GM12864 (cell line): ENCODE results near the gene HEPACAM.

ENCODE experiments used
- DNase-seq: peaks from one replicate; pipeline ENCODE4 v3.0.0-alpha.2; 2011; ENCODE audit warnings: low read depth
- H3K4me3 ChIP-seq: 2 replicates; pipeline ENCODE4 v1.5.1; 2011; ENCODE audit warnings: mild to moderate bottlenecking, low read depth, low read length, control low read depth
- TF ChIP-seq, protein P1 (sequence below): IDR thresholded peaks from 2 replicates; pipeline ENCODE4 v1.5.1; 2011; ENCODE audit warnings: low read depth, mild to moderate bottlenecking, moderate library complexity, low read length, control low read depth, inconsistent platforms; ENCODE audit errors: missing control alignments

Gene HEPACAM

DNA sequence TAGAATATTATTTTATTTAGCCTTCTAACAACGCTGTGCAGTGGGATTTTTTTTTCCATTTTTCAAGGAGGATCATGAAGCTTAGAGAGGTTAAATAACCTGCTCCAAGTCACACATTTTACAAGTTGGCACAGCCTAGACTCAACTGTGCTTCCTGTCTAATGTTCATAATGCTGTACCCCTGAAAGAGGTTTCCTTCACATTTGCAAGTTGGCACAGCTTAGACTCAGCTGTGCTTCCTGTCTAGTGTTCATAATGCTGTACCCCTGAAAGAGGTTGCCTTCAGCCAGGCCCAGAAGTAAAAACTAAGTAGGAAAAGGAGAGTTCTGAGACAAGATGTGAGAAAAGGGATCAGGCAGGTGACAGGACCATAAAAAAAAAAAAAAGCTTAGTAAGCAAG, 7.9 kb upstream of the HEPACAM start:
- TF ChIP-seq, protein P1, sequence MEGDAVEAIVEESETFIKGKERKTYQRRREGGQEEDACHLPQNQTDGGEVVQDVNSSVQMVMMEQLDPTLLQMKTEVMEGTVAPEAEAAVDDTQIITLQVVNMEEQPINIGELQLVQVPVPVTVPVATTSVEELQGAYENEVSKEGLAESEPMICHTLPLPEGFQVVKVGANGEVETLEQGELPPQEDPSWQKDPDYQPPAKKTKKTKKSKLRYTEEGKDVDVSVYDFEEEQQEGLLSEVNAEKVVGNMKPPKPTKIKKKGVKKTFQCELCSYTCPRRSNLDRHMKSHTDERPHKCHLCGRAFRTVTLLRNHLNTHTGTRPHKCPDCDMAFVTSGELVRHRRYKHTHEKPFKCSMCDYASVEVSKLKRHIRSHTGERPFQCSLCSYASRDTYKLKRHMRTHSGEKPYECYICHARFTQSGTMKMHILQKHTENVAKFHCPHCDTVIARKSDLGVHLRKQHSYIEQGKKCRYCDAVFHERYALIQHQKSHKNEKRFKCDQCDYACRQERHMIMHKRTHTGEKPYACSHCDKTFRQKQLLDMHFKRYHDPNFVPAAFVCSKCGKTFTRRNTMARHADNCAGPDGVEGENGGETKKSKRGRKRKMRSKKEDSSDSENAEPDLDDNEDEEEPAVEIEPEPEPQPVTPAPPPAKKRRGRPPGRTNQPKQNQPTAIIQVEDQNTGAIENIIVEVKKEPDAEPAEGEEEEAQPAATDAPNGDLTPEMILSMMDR: no peak
- no peak overlapping the region for H3K4me3 ChIP-seq
- no peak for DNase-seq

DNA sequence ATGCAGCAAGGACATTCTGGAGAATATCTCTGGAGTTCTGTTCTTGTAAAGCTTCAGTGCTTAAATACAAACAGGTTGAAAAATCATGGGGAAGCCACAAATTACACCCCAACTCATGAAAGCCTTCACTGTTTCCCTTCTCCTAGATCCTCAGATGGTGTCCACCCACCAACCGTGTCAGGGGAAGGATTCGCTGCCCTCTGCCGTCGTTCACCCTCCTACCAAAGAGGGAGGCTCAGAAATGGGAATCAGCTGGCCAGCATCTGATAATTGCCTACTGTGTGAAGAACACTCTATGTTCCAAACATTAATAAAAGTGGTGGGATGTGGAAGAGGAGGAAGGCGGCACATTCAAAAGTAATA, 7.4 kb upstream of the HEPACAM start:
- no peak overlapping the region for H3K4me3 ChIP-seq
- DNase-seq: no peak
- TF ChIP-seq, protein P1: no peak

DNA sequence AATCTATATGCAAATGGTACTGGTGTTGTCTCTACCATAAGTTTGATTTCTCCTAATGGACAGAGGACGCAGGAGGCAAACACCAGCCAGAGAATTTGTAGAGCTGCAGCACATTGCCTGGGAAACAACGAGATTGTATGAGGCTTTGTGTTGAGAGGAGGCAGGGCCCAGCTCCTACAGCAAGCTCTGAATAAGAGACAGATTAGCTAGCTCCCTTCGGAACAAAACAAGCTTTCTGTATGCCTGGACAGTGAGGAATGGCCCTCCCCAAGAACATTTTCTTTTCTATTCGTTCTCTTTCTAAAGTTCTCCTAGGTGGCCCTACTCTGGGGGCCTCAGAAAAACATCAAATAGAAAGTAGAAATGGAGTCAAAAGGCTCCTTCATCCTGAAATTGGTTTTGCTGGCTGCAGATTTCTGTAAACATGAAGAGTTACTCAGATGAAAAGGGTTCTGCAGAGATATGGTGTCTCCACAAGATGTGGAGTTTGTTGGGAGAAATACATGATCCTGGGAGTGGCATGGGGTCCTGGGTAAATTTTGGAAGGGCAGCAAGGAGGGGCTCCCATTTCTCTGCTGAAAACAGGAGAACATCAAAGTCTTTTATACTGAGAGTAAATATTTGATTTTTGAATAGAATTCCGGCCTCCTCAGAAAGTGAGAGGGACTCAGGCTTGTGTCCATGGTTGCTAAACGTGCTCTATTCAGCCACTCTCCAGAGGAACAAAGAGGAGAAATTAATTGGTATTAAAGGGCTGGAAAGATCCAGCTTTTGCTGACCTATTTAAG, 6.8 kb upstream of the HEPACAM start:
- H3K4me3 ChIP-seq: no peak overlapping the region
- no peak for DNase-seq
- TF ChIP-seq, protein P1: no peak

DNA sequence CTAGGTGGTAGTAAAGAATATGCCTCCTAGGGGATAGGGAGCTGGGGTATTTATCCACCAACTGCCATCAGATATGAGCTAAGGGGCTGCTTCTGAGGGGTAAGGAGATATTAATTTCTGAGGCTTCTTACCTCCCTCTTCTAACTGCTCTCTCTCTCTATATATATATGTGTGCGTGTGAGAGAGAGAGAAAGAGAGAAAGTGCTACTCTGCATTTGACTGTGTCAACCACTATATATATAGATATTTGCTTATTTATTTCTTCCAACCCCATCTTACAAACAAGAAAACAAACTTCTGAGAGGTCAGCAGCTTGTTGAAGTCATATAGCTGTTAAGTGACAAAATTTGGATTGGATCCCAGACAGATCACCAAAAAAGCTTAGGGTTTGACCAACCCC, 5.9 kb upstream of the HEPACAM start:
- no peak for DNase-seq
- TF ChIP-seq, protein P1: no peak
- no peak overlapping the region for H3K4me3 ChIP-seq

DNA sequence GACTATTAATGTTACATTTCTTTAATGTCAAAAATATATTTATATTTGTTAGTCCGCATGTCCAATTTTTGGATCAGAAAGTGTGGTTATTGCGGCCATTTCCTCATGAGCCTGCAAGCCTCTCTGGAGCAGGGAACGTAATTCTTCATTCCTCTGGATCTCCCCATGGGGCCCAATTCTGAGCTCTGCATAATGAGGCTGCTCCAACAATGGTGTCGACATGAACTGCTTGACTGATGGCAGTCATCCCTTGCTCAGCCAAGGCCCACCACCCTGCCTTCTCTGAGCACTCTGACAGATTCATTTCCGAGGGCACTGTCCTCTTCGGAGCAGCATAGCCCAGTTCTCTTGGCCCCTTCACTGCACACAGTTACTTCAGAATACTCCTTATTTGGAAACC, 3.1 kb upstream of the HEPACAM start:
- TF ChIP-seq, protein P1: no peak
- H3K4me3 ChIP-seq: no peak overlapping the region
- no peak for DNase-seq

DNA sequence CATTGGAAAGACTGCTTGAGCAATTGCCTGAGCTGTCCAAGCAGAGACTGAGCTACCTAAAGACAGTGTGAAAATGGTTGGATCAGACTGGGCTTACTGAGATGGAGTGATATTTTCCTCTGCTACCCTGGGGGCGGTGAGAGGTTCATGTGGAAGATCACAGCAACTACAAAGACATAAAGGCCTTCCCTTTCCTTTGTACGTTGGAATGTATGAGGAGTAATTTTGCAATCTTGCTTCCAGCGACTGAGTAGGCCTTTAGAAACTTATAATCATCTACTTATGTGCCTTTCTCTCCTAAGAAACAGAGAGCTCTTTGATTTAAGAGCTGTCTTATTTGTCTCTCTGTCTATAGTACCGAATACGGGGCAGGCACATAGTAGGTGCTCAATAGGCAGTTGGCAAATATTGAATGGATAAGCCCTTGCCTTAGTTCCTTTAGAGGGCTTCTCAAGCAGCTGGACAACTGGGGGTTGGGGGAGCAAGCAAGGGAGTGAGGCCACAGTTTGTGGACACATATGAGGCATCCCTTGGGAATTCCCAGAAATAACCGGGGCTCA, 2.4 kb upstream of the HEPACAM start:
- TF ChIP-seq, protein P1: no peak
- no peak for DNase-seq

More for the DNA sequence above, 2.4 kb upstream of the HEPACAM start:
- no peak overlapping the region for H3K4me3 ChIP-seq
